Heart left ventricle (tissue), 13 donors: Measurements from ENCODE around the gene GPR22.

ENCODE experiments used
- CTCF ChIP-seq, 12 donors: fragments of 200-600 bp; sonication (generic) in 4 of 12; IDR thresholded peaks; one replicate each; pipeline versions ENCODE4 v1.5.0 to v1.8.0; 2018 to 2022; ENCODE audit warnings: antibody characterized with exemption in 12 of 12, mild to moderate bottlenecking in 5 of 12
- POLR2A ChIP-seq, 2 donors: fragments of 450-650 bp; IDR thresholded peaks; one replicate each; pipeline ENCODE4 v1.6.1; 2017; ENCODE audit warnings: antibody characterized with exemption in 2 of 2, mild to moderate bottlenecking in 2 of 2, moderate library complexity in 2 of 2
- donor health status: ischemic (EF 13 %, LVEDD 7.1; RV severe dilation, severe dysfunction).
- donor health status: DM: no; HTN: yes; CAD: no.
- donor health status: DM: no; HTN: no; CAD: no.
- donor health status: ischemic (EF 25% LVEDD 6.9; RV normal size, moderate dysfunction).
- donor health status: ischemic (EF 25% LVEDD 5.7; RV mildly dilated, moderate dysfunction).
- donor health status: ischemic (EF 35%, LVEDD 5.7; RV mildly dilated, moderate dysfunction).
- donor health status: nonischemic (EF 11% LVEDD 7.7; RV severe dilation, severe dysfunction).
- donor health status: DM: yes; HTN: yes; CAD: no.
- donor health status: PGD.
- donor health status: ischemic (EF 29% LVEDD 5.4; RV normal size, mild dysfunction).
- donor health status: nonischemic (EF 23%, LVEDD 6.1; RV moderate dilation, normal function).

DNA sequence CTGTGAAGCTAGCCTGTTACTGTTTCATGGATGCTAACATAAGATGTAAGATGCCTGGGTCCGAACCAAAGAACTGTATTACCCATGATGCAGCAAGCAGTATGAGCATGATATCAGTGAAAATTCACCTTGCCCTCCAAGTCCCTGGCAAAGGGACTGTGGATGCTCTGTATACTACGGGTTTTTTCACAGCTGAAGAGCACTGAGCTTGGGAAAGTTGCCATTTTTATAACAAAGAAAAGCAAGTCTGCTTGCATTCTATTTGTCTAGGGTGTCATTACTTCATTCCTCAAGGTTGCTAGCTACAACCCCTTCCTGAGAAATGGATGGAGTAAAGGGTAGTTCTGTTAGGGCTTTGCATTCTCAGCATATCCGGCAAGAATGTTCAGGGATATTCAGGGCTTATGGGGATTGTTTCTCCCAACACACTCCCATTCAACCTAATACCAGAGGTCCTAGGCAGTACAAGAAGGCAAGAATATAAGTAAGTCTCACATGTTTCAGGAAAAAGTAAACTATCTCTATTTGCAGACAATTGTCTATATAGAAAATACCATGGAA lies 5.1 kb upstream of the GPR22 start:
- no peak for TF ChIP-seq CTCF (IDR thresholded peaks at IDR 0.05)
- no peak for TF ChIP-seq POLR2A (IDR thresholded peaks at IDR 0.05)
